Activated CD4-positive, alpha-beta memory T cell treated with anti-CD3 and anti-CD28 coated beads for 36 hours (primary cell): Measurements from ENCODE around the gene OR52A5. TPM values are rescaled to one million over a fixed set of nuclear protein-coding genes. Genes with fewer than 3 reads are reported as not detected.
A peak's percentile ranks its signal among the peaks of the same experiment; 100 is the strongest.
"Not testable (repeated sequence)": the region's sequence is repeated elsewhere in the genome, so short reads cannot be mapped to it uniquely, and the experiment has no call there.

Experiments used
- CTCF ChIA-PET: fragments of 350-600 bp; sonication (Branson Sonifier 250); formaldehyde crosslinking; loops from one replicate; lab custom pipeline; 2021; ENCODE audit warnings: antibody characterized with exemption, inconsistent platforms; lab: Charles Lee
- POLR2A ChIA-PET: fragments of 350-600 bp; sonication (Branson Sonifier 250); formaldehyde crosslinking; loops from one replicate; lab custom pipeline; 2021; ENCODE audit warnings: antibody characterized with exemption; lab: Charles Lee
- DNase-seq: peaks from one replicate; pipeline ENCODE4 v3.0.0-alpha.2; 2020
- H3K27ac Mint-ChIP-seq: one replicate; pipeline ENCODE4 v1.8.0; 2021; ENCODE audit warnings: mixed read lengths
- H3K27me3 Mint-ChIP-seq: one replicate; pipeline ENCODE4 v1.8.0; 2021; ENCODE audit warnings: mixed read lengths
- H3K36me3 Mint-ChIP-seq: one replicate; pipeline ENCODE4 v1.8.0; 2021; ENCODE audit warnings: mixed read lengths
- H3K4me1 Mint-ChIP-seq: one replicate; pipeline ENCODE4 v1.8.0; 2021; ENCODE audit warnings: low read depth, mixed read lengths
- H3K4me3 Mint-ChIP-seq: one replicate; pipeline ENCODE4 v1.8.0; 2021; ENCODE audit warnings: mild to moderate bottlenecking, mixed read lengths
- H3K9me3 Mint-ChIP-seq: one replicate; pipeline ENCODE4 v1.8.0; 2021; ENCODE audit warnings: mixed read lengths
- intact Hi-C: fragments of 100-400 bp; cut with micrococcal nuclease; formaldehyde crosslinking; loops from one replicate; pipeline ENCODE4 v1.15.1; 2023
- total RNA-seq, 2 experiments: library from RNA; stranded (reverse); gene quantifications; one replicate each; pipeline ENCODE4 v1.2.3, GENCODE V29; 2021

OR52A5 gene
- total RNA-seq, 2 experiments from 2014 or later = not detected

- H3K4me1 Mint-ChIP-seq, H3K9me3 Mint-ChIP-seq, H3K27ac Mint-ChIP-seq, POLR2A ChIA-PET, DNase-seq, CTCF ChIA-PET, intact Hi-C loops, H3K36me3 Mint-ChIP-seq, H3K4me3 Mint-ChIP-seq, H3K27me3 Mint-ChIP-seq: not testable (repeated sequence)
These were observed 6.0 kb upstream of the OR52A5 start for GRCh38 chr11:5144206-5144605.

GRCh38 chr11:5137014-5137413 is 1.1 kb downstream of the OR52A5 start:
- H3K4me3 Mint-ChIP-seq = no peak overlapping the region

GRCh38 chr11:5136261-5136660 is 1.9 kb downstream of the OR52A5 start:
- CTCF ChIA-PET = no interaction called here
- H3K36me3 Mint-ChIP-seq = no peaks in the 10 kb centered on the region

More at GRCh38 chr11:5137014-5137413, 1.1 kb downstream of the OR52A5 start:
- DNase-seq = no peak
- Mint-ChIP-seq H3K27me3 (no peaks in the 10 kb centered on the region), H3K4me1 (no peaks in the 10 kb centered on the region), H3K9me3 (no peaks in the 10 kb centered on the region), H3K27ac (no peak overlapping the region), H3K36me3 (no peaks in the 10 kb centered on the region)
- CTCF ChIA-PET = no interaction called here
- intact Hi-C loops = no loop called here
- POLR2A ChIA-PET = no interaction called here

GRCh38 chr11:5131584-5132335 is 6.4 kb downstream of the OR52A5 start:
- H3K27me3 Mint-ChIP-seq = no peaks in the 10 kb centered on the region
- H3K36me3 Mint-ChIP-seq = no peaks in the 10 kb centered on the region
- H3K4me1 Mint-ChIP-seq = no peaks in the 10 kb centered on the region
- no peaks in the 10 kb centered on the region for H3K9me3 Mint-ChIP-seq
- intact Hi-C loops = no loop called here
- ChIA-PET POLR2A (no interaction called here), CTCF (no interaction called here)
- DNase-seq = no peak
- no peak overlapping the region for H3K27ac Mint-ChIP-seq
- H3K4me3 Mint-ChIP-seq = no peak overlapping the region

More at GRCh38 chr11:5136261-5136660, 1.9 kb downstream of the OR52A5 start:
- H3K27me3 Mint-ChIP-seq = no peaks in the 10 kb centered on the region
- no peak for DNase-seq
- POLR2A ChIA-PET = no interaction called here
- no peaks in the 10 kb centered on the region for H3K9me3 Mint-ChIP-seq
- H3K27ac Mint-ChIP-seq = no peak overlapping the region
- H3K4me1 Mint-ChIP-seq = no peaks in the 10 kb centered on the region
- intact Hi-C loops = no loop called here
- H3K4me3 Mint-ChIP-seq = no peak overlapping the region

GRCh38 chr11:5129457-5129877 is 8.7 kb downstream of the OR52A5 start:
- Mint-ChIP-seq H3K36me3 (no peaks in the 10 kb centered on the region), H3K27me3 (no peaks in the 10 kb centered on the region), H3K9me3 (no peaks in the 10 kb centered on the region), H3K4me3 (no peak overlapping the region), H3K27ac (no peak overlapping the region), H3K4me1 (no peaks in the 10 kb centered on the region)
- intact Hi-C loops = no loop called here
- DNase-seq = no peak
- ChIA-PET CTCF (interaction anchor here (0.6 kb wide), 1 partner anchor 12 kb away, joined by 3 read pairs; no protein-coding TSS in a partner anchor), POLR2A (no interaction called here)

- Mint-ChIP-seq H3K27me3 (peaks cover 8% of the 10 kb centered on the region), H3K4me3 (no peak overlapping the region), H3K27ac (no peak overlapping the region), H3K36me3 (no peaks in the 10 kb centered on the region), H3K9me3 (no peaks in the 10 kb centered on the region), H3K4me1 (no peaks in the 10 kb centered on the region)
- POLR2A ChIA-PET = no interaction called here
- DNase-seq = no peak
- CTCF ChIA-PET = interaction anchor here (0.6 to 2.7 kb wide), 11 partner anchors 9 to 1238 kb away, joined by 3 to 13 read pairs (median 3); no protein-coding TSS in a partner anchor
- intact Hi-C loops = loop anchor here (1.0 to 2.0 kb wide), 3 partner anchors 166 to 683 kb away; partner anchors contain the start of gene OR52N2
These were observed 13.1 kb downstream of the OR52A5 start for GRCh38 chr11:5124891-5125620.

GRCh38 chr11:5123802-5124521 is 14.2 kb downstream of the OR52A5 start:
- intact Hi-C loops = loop anchor here (1.0 to 2.0 kb wide), 3 partner anchors 167 to 684 kb away; partner anchors contain the start of gene OR52N2
- no peaks in the 10 kb centered on the region for H3K36me3 Mint-ChIP-seq

GRCh38 chr11:5118893-5119292 is 19.3 kb downstream of the OR52A5 start:
- H3K4me1 Mint-ChIP-seq = no peaks in the 10 kb centered on the region
- peaks cover 15% of the 10 kb centered on the region for H3K27me3 Mint-ChIP-seq
- no peak for DNase-seq
- ChIA-PET POLR2A (no interaction called here), CTCF (interaction anchor here (0.6 kb wide), 1 partner anchor 270 kb away, joined by 3 read pairs; no protein-coding TSS in a partner anchor)
- H3K36me3 Mint-ChIP-seq = no peaks in the 10 kb centered on the region
- no peak overlapping the region for H3K27ac Mint-ChIP-seq
- no peaks in the 10 kb centered on the region for H3K9me3 Mint-ChIP-seq
- intact Hi-C loops = no loop called here
- H3K4me3 Mint-ChIP-seq = no peak overlapping the region

More at GRCh38 chr11:5123802-5124521, 14.2 kb downstream of the OR52A5 start:
- CTCF ChIA-PET = interaction anchor here (0.9 to 2.7 kb wide), 4 partner anchors 10 to 768 kb away, joined by 3 to 13 read pairs (median 6); no protein-coding TSS in a partner anchor
- no peaks in the 10 kb centered on the region for H3K9me3 Mint-ChIP-seq
- no peak overlapping the region for H3K27ac Mint-ChIP-seq
- H3K4me3 Mint-ChIP-seq = no peak overlapping the region
- no peaks in the 10 kb centered on the region for H3K4me1 Mint-ChIP-seq
- H3K27me3 Mint-ChIP-seq = peaks cover 8% of the 10 kb centered on the region
- POLR2A ChIA-PET = no interaction called here
- peak; percentile 62 for DNase-seq

- intact Hi-C loops = no loop called here
- H3K36me3 Mint-ChIP-seq = no peaks in the 10 kb centered on the region
- peaks cover 12% of the 10 kb centered on the region for H3K27me3 Mint-ChIP-seq
- no peaks in the 10 kb centered on the region for H3K4me1 Mint-ChIP-seq
- DNase-seq = no peak
- no peak overlapping the region for H3K4me3 Mint-ChIP-seq
- ChIA-PET POLR2A (no interaction called here), CTCF (interaction anchor here (0.8 kb wide), 1 partner anchor 12 kb away, joined by 3 read pairs; no protein-coding TSS in a partner anchor)
- H3K9me3 Mint-ChIP-seq = no peaks in the 10 kb centered on the region
- no peak overlapping the region for H3K27ac Mint-ChIP-seq
These were observed 20.6 kb downstream of the OR52A5 start for GRCh38 chr11:5117588-5117987.

- peaks cover 12% of the 10 kb centered on the region for H3K27me3 Mint-ChIP-seq
- no peak for DNase-seq
- H3K4me1 Mint-ChIP-seq = no peaks in the 10 kb centered on the region
- H3K9me3 Mint-ChIP-seq = no peaks in the 10 kb centered on the region
- POLR2A ChIA-PET = no interaction called here
- no peaks in the 10 kb centered on the region for H3K36me3 Mint-ChIP-seq
- no peak overlapping the region for H3K27ac Mint-ChIP-seq
- intact Hi-C loops = no loop called here
- H3K4me3 Mint-ChIP-seq = no peak overlapping the region
- CTCF ChIA-PET = no interaction called here
These were observed 22.8 kb downstream of the OR52A5 start for GRCh38 chr11:5115339-5115738.

GRCh38 chr11:5107285-5107684 is 30.9 kb downstream of the OR52A5 start:
- H3K4me3 Mint-ChIP-seq = no peak overlapping the region
- H3K4me1 Mint-ChIP-seq = no peaks in the 10 kb centered on the region
- DNase-seq = no peak
- no peak overlapping the region for H3K27ac Mint-ChIP-seq
- H3K27me3 Mint-ChIP-seq = peaks cover 3% of the 10 kb centered on the region
- intact Hi-C loops = no loop called here
- no peaks in the 10 kb centered on the region for H3K36me3 Mint-ChIP-seq
- ChIA-PET POLR2A (no interaction called here), CTCF (no interaction called here)
- no peaks in the 10 kb centered on the region for H3K9me3 Mint-ChIP-seq

- Mint-ChIP-seq H3K4me3 (no peak overlapping the region), H3K27me3 (peaks cover 5% of the 10 kb centered on the region), H3K27ac (no peak overlapping the region), H3K36me3 (no peaks in the 10 kb centered on the region), H3K4me1 (no peaks in the 10 kb centered on the region), H3K9me3 (no peaks in the 10 kb centered on the region)
- intact Hi-C loops = no loop called here
- DNase-seq = no peak
- ChIA-PET CTCF (no interaction called here), POLR2A (no interaction called here)
These were observed 35.1 kb downstream of the OR52A5 start for GRCh38 chr11:5103066-5103465.
